Ovary (tissue), 3 donors: ENCODE data around the gene NAGS.

ENCODE experiments used
- POLR2A ChIP-seq: fragments of 450-650 bp; IDR thresholded peaks from one replicate; pipeline ENCODE4 v1.6.1; 2017; ENCODE audit warnings: antibody characterized with exemption, mild to moderate bottlenecking, moderate library complexity
- TF ChIP-seq, protein P1 (sequence below), 3 donors: fragments of 450-650 bp in 2 of 3; fragments of 200-600 bp in 1 of 3; IDR thresholded peaks; one replicate each; pipeline versions ENCODE4 v1.5.1 to v1.8.0; 2016 to 2022; ENCODE audit warnings: antibody characterized with exemption in 3 of 3, mild to moderate bottlenecking in 1 of 3
- donor health status: DM: no; HTN: no; CAD: no.

DNA sequence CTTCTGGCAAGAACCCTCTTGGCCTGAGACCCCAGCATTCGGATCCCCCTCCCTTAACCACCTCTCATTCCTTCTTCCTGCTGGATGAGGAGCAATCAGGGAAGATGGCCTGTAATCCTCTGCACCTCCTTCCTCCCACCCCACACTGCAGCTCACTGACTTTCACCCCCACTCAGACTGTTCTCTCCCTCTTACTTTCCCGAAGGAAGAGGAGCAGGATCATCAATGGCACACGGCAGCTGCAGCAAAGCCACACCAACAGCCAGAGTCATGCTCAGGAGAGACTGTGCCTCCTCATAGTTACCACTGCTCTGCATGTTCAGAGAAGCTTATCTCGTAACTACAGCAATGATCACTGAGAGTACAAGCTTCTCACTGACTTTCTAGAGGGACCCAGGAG lies 20.4 kb downstream of the NAGS start:
- TF ChIP-seq, protein P1, sequence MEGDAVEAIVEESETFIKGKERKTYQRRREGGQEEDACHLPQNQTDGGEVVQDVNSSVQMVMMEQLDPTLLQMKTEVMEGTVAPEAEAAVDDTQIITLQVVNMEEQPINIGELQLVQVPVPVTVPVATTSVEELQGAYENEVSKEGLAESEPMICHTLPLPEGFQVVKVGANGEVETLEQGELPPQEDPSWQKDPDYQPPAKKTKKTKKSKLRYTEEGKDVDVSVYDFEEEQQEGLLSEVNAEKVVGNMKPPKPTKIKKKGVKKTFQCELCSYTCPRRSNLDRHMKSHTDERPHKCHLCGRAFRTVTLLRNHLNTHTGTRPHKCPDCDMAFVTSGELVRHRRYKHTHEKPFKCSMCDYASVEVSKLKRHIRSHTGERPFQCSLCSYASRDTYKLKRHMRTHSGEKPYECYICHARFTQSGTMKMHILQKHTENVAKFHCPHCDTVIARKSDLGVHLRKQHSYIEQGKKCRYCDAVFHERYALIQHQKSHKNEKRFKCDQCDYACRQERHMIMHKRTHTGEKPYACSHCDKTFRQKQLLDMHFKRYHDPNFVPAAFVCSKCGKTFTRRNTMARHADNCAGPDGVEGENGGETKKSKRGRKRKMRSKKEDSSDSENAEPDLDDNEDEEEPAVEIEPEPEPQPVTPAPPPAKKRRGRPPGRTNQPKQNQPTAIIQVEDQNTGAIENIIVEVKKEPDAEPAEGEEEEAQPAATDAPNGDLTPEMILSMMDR (IDR thresholded peaks at IDR 0.05): no peak
- no peak for TF ChIP-seq POLR2A
